RPMI7951 (cell line): ENCODE measurements around the gene GPR21. TPM values are rescaled to one million over a fixed set of nuclear protein-coding genes. Genes with fewer than 3 reads are reported as not detected.

ENCODE experiments used
- DNase-seq: peaks from one replicate; pipeline ENCODE4 v3.0.0-alpha.2; 2012; ENCODE audit warnings: low read depth
- total RNA-seq: library from RNA; depleted of rRNA; stranded (reverse); fragments of >200 nt; shearing (Covaris generic); gene quantifications from 2 replicates; pipeline ENCODE4 v1.2.3, GENCODE V29; 2014

GPR21 gene
- total RNA-seq, 1 experiment from 2014 or later: not detected

- DNase-seq: peak; percentile 58
Measured at GRCh38 chr9:123033864-123034601, 566 bp downstream of the GPR21 start.

DNA sequence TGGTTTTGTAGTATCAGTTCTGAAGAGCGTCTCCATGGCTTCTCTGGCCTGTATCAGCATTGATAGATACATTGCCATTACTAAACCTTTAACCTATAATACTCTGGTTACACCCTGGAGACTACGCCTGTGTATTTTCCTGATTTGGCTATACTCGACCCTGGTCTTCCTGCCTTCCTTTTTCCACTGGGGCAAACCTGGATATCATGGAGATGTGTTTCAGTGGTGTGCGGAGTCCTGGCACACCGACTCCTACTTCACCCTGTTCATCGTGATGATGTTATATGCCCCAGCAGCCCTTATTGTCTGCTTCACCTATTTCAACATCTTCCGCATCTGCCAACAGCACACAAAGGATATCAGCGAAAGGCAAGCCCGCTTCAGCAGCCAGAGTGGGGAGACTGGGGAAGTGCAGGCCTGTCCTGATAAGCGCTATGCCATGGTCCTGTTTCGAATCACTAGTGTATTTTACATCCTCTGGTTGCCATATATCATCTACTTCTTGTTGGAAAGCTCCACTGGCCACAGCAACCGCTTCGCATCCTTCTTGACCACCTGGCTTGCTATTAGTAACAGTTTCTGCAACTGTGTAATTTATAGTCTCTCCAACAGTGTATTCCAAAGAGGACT, 1.5 kb downstream of the GPR21 start:
- DNase-seq: no peak

- DNase-seq: no peak
Measured at GRCh38 chr9:123035791-123036190, 2.3 kb downstream of the GPR21 start.

DNA sequence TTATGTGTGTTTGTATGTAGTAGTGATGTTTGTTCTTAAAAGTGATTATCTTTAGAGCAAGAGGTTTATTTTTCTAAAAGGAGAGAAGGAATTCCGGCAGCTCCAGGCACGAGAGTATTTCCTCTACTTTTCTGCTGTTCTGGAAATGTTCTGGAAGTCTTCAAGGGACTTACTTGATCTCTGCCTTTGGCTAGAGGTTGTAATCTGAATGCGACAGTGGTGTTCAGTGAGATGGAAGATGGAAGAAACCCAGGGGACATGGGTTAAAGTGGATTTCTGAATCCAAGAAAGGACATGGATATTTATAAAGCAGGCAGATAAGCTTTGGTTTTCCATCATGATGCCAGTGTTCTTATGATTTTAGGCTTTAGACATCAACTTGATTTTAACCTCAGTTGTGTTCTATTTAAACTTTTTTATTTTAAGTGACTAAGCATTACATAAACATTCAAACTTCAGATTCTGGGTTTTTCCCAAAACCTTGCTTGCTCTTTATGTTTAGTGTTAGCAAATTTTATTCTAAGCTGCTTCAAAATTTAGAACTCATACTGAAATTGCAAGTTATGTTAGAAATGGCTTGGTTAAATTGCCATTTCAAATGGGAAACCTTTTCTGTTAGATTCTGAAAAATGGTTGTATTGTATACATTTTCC, 3.6 kb downstream of the GPR21 start:
- no peak for DNase-seq

GRCh38 chr9:123039617-123040219, 6.3 kb downstream of the GPR21 start:
- no peak for DNase-seq

DNA sequence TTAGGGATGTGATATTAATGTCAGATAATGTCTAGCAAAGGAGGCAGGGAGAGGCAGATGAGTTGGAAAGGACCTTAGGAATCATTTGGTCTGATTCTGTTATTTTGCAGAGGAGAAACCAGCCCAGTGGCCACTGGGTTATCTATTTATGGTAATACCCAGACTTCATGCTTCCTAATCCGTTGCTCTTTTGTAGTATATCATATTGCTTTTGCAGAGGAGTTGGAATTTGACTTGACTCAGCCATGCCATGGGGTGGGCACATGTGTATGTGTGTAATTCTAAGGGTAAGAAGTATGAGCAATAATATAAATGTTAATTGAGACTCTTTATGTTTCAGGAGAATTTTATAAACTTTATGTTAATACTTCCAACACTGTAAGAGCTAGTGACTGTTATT, 7.3 kb downstream of the GPR21 start:
- DNase-seq: no peak

- DNase-seq: no peak
Measured at GRCh38 chr9:123041489-123041888, 8.0 kb downstream of the GPR21 start.

GRCh38 chr9:123043081-123043939, 9.8 kb downstream of the GPR21 start:
- DNase-seq: no peak

DNA sequence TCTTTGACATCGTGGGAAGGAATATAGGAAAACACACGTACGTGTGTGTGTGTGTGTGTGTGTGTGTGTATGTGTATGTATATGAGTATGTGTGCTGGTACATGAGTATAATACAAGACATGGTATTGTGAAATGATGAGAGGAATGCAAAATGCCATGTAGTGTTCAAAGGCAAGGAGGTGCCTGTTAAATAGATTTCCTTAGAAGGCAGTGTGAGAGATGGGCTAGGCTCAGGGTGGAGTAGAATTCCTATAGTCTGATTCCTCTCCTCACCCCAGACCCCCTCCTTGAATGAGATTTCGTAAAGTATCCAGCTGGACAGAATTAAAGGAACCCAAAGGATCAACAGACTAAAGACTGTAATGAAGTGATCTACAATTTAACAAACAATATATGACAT, 11.1 kb downstream of the GPR21 start:
- DNase-seq: peak; percentile 2

DNA sequence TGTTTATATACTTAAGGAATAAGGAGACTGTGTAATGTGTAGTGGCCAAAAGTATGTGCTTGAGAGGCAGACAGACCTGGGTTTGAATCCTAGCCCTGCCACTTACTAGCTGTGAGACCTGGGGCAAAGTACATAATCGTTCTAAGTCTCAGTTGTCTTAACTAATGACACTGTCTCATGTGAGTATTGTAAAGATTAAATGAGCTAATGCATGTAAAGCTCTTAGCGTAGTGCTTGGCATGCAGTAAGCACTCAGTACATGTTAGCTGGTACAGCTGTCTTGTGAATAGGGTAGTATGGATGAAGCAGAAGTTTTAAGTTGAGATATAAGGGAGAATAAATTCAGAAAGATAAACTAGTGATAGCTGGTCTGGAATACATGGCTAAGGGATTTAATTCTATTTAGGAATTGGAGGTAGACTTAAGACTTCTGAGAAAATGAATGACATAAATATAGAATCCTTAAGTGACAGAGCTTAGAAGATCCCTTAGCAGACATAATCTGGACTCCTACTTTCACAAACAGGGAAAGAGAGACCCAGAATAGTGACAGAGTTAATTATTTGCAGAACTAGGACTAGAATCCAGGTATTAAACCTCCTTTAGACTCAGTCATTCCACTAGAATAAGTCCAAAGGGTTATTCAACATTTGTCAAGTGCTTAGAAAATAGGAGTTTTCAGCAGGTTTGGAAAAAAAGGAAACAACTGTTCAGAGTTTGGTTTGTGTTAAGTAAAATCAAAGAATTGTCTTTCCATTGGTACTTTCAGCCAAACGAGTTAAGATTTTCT, 13.1 kb downstream of the GPR21 start:
- DNase-seq: no peak

DNA sequence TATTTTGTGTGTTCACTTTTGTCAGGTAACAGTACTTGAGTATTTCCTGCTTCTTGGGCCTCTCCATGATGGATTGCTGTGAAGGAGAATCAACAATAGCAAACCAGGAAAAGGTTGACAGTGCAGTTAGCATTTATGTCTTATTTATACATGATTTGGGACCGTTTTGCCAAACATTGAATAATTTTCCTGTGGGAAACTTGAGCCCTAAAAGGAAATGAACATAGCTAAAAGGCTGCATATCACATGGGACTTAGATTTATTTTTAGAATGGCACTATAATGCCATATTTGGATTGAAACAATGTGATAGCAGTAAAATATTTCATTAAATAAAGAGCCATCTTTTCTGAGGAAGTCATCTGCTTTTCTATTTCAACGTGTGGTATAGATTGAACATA, 15.3 kb downstream of the GPR21 start:
- DNase-seq: no peak

DNA sequence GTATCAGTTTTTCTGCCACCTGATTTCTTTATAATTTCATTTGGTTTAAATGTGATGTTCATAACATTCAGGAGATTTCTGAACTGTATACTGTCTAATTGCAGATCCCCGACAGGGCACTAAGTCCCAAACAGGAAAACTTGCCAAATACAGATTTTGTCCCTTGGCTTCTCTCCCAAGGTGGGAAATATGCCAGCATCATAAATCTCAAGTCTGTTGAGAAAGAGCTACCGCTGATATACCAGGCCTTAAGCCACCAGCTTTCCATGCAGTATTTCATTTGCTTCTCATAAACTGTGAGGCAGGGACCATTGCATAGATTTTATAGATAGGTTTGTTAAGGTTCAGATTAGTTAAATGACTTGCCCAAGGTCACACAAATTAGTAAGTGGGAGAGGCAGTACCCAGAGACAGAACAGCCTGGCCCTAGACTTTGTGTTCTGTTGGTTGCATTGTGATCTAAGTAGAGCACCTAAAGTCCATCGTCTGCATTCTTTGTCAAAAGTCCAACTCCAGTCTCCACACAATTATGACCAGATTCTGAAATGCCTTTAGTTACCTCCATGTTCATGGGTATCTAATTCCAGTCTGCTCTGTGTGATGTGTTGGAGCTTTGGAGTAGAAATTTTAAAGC, 16.2 kb downstream of the GPR21 start:
- peak; percentile 24 for DNase-seq

- DNase-seq: no peak
Measured at GRCh38 chr9:123053046-123053445, 19.6 kb downstream of the GPR21 start.

- DNase-seq: no peak
Measured at GRCh38 chr9:123053711-123054110, 20.2 kb downstream of the GPR21 start.

GRCh38 chr9:123058834-123059233, 25.4 kb downstream of the GPR21 start:
- peak; percentile 4 for DNase-seq

DNA sequence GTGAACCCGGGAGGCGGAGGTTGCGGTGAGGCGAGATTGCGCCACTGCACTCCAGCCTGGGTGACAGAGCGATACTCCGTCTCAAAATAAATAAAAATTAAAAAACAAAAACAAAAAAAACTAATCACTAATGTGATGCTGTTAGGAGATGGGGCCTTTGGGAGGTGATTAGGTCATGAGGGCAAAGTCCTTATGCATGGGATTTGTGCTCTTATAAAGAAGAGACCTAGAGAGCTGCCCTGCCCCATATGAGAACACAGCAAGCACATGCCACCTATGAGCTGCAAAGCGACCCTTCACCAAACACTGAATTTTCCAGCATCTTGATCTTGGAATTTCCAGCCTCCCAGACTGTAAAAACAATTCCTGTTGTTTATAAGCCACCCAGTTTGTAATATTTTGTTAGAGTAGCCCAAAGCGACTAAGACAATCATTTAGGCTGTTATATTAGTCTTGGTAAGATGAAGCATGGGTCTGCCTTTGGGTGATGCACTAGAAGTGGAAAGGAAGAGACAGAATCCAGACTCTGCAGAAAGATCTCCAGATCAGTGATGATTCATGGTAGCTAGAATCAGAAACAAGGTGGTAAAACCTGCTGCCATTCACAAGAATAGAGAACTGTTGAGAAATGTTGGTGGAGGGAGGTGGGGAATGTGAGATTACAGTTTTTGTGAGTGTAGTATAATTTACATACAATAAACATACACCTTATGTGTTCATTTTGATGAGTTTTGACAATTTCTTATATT, 26.2 kb downstream of the GPR21 start:
- no peak for DNase-seq

GRCh38 chr9:123061216-123061615, 27.7 kb downstream of the GPR21 start:
- no peak for DNase-seq

GRCh38 chr9:123062351-123063176, 29.1 kb downstream of the GPR21 start:
- DNase-seq: no peak

GRCh38 chr9:123063177-123063598, 29.7 kb downstream of the GPR21 start:
- DNase-seq: no peak
